ENCODE results near the gene DRAM1.
"Not testable (repeated sequence)": the region's sequence is repeated elsewhere in the genome, so short reads cannot be mapped to it uniquely, and the experiment has no call there.

The DRAM1 gene

DNA sequence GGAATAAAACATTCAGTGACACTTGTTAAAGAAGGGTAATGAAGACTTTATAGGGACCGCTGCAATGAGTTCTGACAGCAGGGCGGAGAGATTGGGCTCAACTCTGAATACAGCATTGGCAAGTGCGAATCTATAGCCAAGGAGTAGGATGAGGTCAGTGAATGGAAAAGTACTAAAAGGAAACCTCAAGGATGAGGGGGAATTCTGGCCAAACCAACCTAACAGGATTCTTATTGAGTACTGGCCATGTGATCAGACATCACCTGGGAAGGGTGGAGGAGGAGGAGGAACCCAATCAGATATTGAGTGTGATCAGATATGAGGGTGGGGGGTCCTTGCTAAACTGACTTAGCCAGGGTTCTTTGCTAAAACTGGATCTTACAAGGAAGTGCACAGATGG lies 31.0 kb downstream of the DRAM1 start:
- no peak overlapping the region for H3K4me3 ChIP-seq (ENCODE audit: low read length)
- DNase-seq (ENCODE audit: low read depth): no peak
- TF ChIP-seq, protein P1, sequence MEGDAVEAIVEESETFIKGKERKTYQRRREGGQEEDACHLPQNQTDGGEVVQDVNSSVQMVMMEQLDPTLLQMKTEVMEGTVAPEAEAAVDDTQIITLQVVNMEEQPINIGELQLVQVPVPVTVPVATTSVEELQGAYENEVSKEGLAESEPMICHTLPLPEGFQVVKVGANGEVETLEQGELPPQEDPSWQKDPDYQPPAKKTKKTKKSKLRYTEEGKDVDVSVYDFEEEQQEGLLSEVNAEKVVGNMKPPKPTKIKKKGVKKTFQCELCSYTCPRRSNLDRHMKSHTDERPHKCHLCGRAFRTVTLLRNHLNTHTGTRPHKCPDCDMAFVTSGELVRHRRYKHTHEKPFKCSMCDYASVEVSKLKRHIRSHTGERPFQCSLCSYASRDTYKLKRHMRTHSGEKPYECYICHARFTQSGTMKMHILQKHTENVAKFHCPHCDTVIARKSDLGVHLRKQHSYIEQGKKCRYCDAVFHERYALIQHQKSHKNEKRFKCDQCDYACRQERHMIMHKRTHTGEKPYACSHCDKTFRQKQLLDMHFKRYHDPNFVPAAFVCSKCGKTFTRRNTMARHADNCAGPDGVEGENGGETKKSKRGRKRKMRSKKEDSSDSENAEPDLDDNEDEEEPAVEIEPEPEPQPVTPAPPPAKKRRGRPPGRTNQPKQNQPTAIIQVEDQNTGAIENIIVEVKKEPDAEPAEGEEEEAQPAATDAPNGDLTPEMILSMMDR (conservative IDR thresholded peaks at IDR 0.05; ENCODE audit: low read length): no peak

DNA sequence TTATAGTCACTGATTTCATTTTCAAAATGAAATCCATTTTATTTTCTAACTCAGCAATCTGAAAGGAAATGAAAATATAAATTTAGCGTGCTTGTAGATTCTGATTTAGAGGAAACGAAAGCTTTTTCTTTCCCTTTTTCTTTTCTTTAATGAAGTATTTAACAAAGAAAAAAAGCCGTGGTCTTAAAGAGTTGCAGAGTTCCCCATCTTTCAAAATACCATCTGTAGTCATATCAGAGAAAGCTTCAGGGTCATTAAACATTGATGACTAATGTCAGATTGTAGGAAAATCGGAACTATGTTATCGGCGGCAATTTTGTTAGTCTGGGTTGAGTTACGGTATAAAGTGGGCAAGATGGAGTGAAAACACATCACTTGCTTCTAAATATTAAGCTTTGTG lies 32.3 kb downstream of the DRAM1 start:
- TF ChIP-seq, protein P1 (conservative IDR thresholded peaks at IDR 0.05; ENCODE audit: low read length): no peak
- DNase-seq (ENCODE audit: low read depth): no peak
- H3K4me3 ChIP-seq (ENCODE audit: low read length): no peak overlapping the region

DNA sequence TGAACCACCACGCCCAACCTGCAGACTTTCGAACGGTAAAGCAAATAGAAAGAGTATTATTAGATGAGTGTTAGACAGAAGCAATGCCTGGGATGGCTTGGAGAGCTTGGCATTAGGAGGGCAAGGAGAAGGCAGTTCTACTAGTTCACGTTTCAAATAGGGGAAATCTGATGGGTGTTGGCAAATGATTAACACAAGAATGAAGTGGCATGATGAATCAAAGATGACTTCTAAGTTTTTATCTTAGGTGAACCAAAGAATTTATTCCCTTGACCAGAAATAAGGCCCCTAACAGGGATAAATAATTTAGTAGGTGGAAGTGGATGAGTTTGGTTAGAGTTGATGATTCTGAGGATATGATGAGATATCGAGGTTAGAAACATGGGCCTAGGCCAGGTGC lies 38.5 kb downstream of the DRAM1 start:
- no peak overlapping the region for H3K4me3 ChIP-seq (ENCODE audit: low read length)
- TF ChIP-seq, protein P1 (conservative IDR thresholded peaks at IDR 0.05; ENCODE audit: low read length): no peak
- DNase-seq (ENCODE audit: low read depth): no peak

DNA sequence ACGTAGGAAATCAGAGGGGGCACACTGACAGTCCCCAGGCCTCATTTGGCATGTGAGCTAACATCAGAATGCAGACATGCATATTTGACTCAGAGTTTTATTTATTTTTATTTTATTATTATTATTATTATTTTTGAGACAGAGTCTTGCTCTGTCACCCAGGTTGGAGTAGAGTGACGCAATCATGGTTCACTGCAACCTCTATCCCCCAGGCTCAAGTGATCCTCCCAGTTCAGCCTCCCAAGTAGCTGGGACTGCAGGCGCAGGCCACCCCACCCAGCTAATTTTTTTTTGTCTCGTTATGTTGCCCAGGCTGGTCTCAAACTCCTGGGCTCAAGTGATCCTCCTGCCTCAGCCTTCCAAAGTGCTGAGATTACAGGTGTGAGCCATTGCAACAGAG lies 41.4 kb downstream of the DRAM1 start:
- H3K4me3 ChIP-seq (ENCODE audit: low read length): not testable (repeated sequence)

DNA sequence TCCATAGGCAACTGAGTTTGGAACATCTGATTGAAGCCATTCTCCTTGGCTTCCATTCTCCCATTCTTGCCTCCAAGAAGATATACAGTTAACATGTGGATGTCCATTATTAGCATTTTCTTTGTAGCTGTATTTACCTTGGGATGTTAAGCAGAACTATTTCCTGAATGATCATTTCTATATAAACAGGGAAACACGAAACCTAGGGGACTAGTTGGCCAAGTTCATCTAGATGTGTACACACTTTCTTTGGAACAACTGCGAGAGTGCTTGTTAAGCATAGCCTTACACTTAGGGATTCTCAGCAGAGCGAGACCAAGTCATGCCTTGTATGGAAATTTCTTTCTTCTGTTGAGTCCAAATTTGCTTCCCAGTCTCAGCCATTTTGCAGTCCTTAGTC lies 42.1 kb downstream of the DRAM1 start:
- no peak overlapping the region for H3K4me3 ChIP-seq (ENCODE audit: low read length)
- TF ChIP-seq, protein P1 (conservative IDR thresholded peaks at IDR 0.05; ENCODE audit: low read length): no peak
- no peak for DNase-seq (ENCODE audit: low read depth)

More for the DNA sequence above, 41.4 kb downstream of the DRAM1 start:
- DNase-seq (ENCODE audit: low read depth): not testable (repeated sequence)

DNA sequence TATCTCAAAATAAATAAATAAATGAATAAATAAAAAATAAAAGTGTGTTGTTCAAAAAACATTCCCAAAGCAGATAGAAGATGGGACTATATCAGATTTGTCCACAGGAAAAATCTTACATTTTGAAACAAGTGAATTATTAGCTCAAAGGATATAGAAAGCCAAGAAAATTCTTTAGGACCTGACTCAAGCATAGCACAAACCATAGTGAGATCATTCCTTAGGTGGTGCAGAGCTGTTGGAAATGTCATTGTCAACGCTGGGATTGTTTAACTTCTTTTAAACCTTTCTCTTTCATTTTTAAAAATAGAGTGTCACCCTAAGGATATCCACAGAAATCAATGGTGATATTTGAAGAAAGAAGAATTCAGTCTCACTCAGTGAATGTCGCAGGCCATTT lies 43.5 kb downstream of the DRAM1 start:
- TF ChIP-seq, protein P1 (conservative IDR thresholded peaks at IDR 0.05; ENCODE audit: low read length): no peak
- no peak overlapping the region for H3K4me3 ChIP-seq (ENCODE audit: low read length)
- peak; percentile 21 for DNase-seq (ENCODE audit: low read depth)

DNA sequence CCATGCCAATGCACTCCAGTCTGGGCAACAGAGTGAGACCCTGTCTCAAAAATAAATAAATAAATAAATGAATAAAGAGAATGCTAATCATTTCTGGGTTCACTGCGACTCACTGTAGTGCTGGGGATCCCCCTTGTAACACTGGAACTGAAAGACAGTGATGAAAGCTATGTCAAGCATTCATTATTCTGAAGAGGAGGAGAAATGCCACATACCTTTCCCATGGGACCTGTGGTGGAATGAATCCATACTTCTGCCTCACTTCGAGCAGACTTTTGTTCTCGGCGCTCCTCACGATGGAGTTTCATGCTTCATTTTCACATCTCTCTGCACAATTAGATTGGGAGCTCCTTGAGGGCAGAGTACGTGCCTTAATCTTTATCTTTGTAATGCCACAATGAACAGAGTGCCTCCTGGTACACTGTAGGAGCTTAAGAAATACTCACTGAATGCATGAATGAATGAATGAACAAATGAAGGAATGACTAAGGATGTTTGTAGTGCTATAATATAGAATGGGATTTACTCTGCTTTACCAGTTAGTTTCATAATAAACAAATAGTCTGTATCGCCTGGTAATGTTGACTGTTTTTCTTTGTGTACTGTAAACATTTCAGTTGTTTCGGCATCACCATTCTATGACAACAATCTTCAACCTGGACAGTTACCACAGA lies 45.8 kb downstream of the DRAM1 start:
- H3K4me3 ChIP-seq (ENCODE audit: low read length): no peak overlapping the region
- TF ChIP-seq, protein P1 (conservative IDR thresholded peaks at IDR 0.05; ENCODE audit: low read length): no peak
- no peak for DNase-seq (ENCODE audit: low read depth)
